ENCODE measurements around the gene KRT10.

The KRT10 gene

DNA sequence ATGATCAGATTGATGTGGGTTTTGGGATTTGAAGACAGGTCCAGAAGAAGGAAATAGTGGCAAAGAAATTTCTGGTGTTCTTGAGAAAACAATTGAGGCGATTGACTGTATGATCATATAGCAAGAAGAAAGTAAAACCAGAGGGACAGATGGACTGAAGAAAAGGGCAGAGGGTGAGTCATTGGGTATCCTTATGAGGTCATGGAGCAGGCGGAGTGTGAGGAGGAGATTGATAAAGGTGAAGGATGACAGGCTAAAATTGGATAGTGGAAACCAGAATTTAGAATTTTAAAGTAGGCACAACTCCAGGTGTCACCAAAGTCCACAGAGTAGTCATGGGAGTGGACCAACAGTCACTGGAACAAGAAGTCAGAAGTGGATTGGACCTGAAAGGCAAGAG is 21.3 kb downstream of the KRT10 start:
- no peak for DNase-seq

DNA sequence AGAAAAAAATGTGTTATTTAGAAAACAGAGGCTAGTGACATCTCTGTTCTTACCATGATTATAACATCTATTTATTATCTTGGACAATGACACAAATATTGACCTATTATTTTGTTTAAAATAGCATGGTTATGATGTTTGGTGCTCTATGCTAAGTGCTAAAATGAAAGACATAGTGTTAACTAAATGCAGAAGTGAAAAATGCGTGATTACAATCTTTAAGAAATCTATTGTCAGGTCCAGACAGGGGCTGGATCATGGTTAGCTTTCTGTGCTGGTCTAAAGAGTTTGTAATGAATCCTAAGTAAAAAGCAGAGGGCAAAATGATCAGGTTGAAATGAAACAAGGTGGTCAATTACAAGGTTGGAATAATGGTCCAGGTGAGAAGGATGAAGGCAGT is 22.0 kb downstream of the KRT10 start:
- no peak for DNase-seq

DNA sequence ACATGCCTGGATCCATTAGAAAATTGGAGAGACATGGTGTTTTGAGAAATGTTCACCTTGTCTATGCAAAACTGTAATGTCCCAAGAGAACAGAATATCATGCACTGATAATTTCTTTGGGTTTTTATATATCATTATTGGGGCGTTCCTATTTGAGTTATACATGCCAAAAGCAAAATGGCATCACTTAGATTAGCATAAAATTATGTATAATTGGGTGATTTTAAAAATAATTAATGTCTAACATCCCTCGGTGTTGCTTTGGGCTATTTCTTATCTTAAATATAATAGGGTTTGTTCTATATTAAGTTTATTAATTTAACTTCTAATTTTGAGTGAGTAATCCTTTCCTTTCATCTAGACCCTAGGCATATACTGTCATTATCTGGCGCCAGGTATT is 22.6 kb downstream of the KRT10 start, which contains the start of gene KRT28:
KRT28 (minus strand) TSS at position 101 of the 400 bp plus-strand sequence; CDS start at position 35, 66 bp downstream.
- no peak for DNase-seq

DNA sequence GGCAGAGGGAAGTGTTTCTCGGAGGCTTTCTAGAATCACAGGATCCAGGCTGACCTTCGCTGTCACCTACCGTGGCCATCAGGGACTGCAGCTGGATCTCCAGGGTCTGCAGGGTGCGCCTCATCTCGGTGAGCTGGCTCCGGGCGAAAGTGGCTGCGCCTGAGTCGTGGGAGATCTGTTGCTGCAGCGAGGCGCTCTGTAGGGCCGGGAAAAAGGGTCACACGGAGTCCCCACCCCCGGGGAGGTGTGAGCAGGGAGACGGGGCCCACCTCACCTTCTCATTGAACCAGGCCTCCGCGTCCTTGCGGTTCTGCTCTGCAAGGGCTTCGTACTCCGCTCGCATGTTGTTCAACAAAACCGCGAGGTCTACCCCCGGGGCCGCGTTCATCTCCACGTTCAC is 25.6 kb downstream of the KRT10 start:
- no peak for DNase-seq

- no peak for DNase-seq
These were observed 27.3 kb downstream of the KRT10 start for GRCh38 chr17:40795019-40795667.

DNA sequence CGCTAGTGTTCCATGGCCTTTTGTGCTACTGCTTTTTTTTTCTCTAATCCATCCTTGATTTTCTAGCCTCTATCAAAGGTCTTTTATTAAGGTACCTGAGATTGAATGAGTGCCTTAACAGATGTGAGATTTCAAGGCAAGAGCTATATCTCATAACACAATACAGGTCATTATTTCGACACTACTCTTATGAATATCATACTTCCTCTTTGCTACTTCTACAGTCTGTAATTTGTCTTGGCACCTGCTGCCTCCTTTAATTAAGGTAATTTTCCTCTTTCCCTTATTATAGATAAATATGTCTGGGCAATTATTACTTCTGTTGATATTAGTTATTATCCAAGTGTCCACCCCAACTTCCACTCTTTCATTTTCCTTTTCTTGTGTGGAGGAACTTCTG is 27.9 kb downstream of the KRT10 start:
- DNase-seq, result no peak

- DNase-seq, result no peak
These were observed 28.6 kb downstream of the KRT10 start for GRCh38 chr17:40793832-40794231.

DNA sequence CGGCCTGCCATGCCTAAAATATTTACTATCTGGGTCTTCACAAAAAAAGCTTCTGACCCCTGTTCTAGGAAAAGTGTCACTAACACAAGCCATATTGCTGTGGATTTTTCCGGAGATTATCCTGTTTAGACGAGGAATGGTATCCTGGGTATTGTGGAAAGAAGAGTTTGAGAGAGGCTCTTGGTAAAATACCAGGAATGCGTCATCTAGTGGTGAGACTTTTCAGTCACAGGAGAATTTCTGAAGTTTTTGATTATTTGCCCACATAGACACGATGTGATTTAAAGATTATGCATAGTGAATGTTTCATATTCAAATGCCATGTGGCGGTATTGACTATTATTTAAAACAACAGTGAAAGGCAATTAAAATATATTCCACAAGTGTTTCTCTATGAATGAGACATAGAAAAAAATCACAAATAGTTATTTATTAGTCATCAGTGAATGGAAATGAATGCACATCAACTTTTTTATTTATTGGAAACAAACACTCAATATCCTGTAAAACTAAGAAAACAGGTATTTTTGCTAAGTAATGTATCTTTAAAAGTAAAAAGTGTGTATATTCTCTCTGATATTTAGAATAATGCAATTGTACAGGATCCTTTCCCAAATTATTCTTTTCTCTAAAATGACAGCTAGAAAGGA is 30.5 kb downstream of the KRT10 start:
- peak; percentile 52 for DNase-seq

DNA sequence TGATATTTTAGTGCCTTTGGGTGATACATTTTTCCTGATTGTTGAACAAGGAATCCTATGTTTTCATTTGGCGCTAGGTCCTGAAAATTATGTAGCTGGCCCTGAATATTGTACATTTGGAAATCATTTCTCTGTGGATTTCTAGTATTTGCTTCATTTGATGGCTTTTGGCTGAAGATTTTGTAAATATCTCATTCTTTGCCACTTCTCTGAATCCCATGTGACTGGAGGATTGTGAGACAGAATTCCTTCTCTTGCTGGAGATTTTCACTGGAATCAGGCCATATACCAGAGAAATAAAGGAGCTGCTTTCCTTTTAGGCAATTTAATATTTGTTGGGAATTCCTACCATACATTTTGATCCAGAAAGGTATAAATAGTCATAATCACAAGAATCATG is 31.3 kb downstream of the KRT10 start:
- DNase-seq, result no peak

- no peak for DNase-seq
These were observed 40.0 kb downstream of the KRT10 start, which contains the start of gene KRT27 for GRCh38 chr17:40782450-40782849. Gene KRT27 (minus strand): TSS chr17:40782550. CDS start chr17:40782493, 57 bp downstream.

DNA sequence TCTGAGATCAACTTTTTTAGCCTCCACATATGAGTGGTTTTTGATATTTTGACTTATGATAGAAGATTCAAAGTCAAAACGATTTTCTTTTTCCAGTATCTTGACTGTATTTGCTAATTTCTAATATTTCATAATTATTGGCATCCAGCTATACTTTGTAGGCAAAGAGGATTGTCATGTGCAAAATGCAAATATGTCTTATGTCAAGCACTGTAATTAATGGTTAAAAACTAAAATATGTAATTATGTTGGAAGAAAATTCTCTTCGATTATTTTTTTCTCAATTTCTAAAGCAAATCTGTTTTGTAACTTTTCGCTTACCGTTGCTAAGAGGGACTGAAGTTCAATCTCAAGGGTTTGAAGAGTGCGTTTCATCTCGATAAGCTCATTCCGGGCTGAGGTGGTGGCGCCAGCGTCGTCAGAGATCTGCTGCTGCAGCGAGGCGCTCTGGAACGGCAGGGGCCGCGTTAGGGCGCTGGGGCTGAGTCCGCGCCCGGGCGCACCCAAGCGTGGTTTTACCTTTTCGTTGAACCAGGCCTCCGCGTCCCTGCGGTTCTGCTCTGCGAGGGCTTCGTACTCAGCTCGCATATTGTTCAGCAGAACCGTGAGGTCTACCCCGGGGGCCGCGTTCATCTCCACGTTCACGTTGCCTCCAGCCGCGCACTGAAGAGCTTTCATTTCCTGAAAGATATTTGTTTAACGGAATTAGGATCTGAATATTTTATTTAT is 43.1 kb downstream of the KRT10 start:
- no peak for DNase-seq

DNA sequence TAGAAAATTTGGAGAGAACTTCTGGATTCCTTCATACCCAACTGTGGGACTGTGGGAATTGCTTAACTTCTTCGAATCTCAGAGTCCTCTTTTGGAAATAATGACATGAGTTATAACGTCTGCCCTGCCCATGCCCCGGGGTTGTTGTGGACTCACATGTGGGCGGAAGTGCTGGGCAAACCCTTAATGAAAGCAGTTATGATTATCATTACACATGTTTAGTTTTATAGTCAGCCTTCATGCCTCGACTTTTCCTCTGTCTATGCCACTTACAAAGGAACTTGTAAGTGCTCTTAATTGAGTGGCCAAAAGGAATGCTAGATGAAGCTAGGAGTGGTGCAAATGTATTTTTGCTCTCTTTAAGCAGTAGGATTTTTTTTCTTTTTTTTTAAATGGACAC is 44.0 kb downstream of the KRT10 start:
- no peak for DNase-seq

DNA sequence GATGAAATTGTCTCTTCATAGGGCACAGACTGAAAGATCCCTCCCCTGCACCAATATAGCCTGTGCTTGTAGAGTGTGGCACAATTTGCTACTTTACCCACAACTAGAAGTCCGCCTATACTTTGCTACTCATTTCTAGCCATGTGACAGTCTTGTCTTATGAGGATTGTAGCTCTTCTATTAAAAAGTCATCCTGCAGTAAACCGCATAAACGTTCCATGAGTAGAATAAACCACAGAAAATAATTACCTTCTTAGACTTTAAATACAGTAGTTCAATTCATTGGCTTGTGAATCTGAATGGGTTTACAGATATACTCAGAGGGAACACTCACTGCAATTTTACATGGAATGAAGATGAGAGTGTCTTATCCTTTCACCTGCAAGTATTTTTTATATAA is 44.4 kb downstream of the KRT10 start:
- DNase-seq, result no peak

DNA sequence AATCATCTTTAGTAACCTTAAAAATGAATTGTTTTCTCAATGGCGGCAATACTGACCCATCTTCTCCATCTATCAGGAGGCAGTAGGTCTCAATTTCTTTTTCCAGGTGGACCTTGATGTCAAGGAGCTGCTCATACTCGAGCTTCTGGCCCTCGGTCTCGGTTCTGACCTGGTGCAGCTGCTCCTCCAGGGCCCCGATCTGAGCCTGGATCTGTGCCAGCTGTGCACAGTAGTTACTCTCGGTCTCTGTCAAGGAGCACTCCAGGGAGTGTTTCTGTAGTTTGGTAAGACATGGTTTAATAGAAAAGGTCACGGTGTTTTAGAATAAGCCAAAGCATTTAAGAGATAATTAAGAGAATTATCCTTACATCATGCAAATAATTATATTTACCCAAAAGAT is 45.0 kb downstream of the KRT10 start:
- no peak for DNase-seq

GRCh38 chr17:40775945-40776344 is 46.5 kb downstream of the KRT10 start:
- no peak for DNase-seq

DNA sequence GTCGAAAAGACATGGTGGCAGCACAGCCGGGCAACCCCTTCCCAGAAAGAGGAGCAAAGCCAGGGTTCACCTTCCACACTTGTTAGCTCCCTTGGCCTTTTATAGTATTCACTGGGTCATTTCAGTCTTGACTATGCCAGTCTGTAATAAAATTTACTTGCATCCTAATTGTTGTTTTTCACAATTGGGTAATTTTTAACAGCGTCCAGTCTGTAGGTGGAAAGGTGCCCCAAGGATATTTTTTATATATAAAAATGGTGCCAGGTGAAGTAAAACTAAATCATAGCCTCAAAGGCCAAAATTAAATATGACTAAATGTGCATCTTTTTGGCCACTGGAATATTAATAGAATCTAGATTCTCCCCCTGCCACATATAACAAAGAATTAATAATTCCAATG is 50.3 kb downstream of the KRT10 start, which contains the start of gene KRT26:
KRT26 (minus strand) TSS at position 101 of the 400 bp plus-strand sequence; CDS start at position 13, 88 bp downstream.
- no peak for DNase-seq

Data from EL (cell line).